ENCODE measurements around the gene MCL1.

The MCL1 gene

GRCh38 chr1:150532860-150533259, 46.5 kb downstream of the MCL1 start:
- no peak for TF ChIP-seq CTCF (IDR thresholded peaks at IDR 0.05)
- Mint-ChIP-seq H3K27me3 (ENCODE audit: low read depth, poor library complexity) (no peaks in the 10 kb centered on the region), H3K4me1 (peaks cover 33% of the 10 kb centered on the region), H3K4me3 (no peak overlapping the region), H3K36me3 (ENCODE audit: low read depth) (no peaks in the 10 kb centered on the region), H3K27ac (peak overlapping the region; percentile 77), H3K9me3 (no peaks in the 10 kb centered on the region)
- DNase-seq: no peak

- Mint-ChIP-seq H3K27ac (peak overlapping the region; percentile 4), H3K4me1 (peaks cover 27% of the 10 kb centered on the region), H3K36me3 (ENCODE audit: low read depth) (no peaks in the 10 kb centered on the region), H3K4me3 (no peak overlapping the region), H3K27me3 (ENCODE audit: low read depth, poor library complexity) (no peaks in the 10 kb centered on the region), H3K9me3 (no peaks in the 10 kb centered on the region)
- DNase-seq: no peak
- no peak for TF ChIP-seq CTCF (IDR thresholded peaks at IDR 0.05)
Observed at GRCh38 chr1:150530491-150531159, 48.8 kb downstream of the MCL1 start.

DNA sequence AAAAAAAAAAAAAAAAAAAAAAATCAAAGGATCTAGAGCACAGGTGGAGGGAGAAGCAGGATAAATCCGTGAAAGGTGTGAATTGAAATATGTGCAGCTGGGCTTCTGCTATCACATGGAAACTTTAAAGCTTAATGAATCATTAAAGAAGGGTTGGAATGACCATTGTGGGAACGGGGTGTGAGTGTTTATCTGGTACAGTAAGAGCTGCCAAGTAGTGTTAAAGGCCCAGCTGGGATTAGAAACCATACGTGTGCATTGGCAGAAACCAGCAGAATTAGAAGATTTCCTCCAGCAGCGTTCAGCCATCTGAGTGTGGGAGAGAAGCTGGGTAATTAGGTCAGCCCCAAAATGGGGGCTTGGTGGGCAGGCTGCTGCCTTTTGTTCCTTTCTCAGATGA, 50.4 kb downstream of the MCL1 start:
- Mint-ChIP-seq H3K27ac (peak overlapping the region; percentile 57), H3K9me3 (no peaks in the 10 kb centered on the region), H3K36me3 (ENCODE audit: low read depth) (no peaks in the 10 kb centered on the region), H3K4me1 (peaks cover 27% of the 10 kb centered on the region), H3K27me3 (ENCODE audit: low read depth, poor library complexity) (no peaks in the 10 kb centered on the region), H3K4me3 (no peak overlapping the region)
- no peak for DNase-seq
- no peak for TF ChIP-seq CTCF (IDR thresholded peaks at IDR 0.05)

- TF ChIP-seq CTCF (IDR thresholded peaks at IDR 0.05): no peak
- no peak overlapping the region for H3K27ac Mint-ChIP-seq
- H3K27me3 Mint-ChIP-seq (ENCODE audit: low read depth, poor library complexity): no peaks in the 10 kb centered on the region
- H3K36me3 Mint-ChIP-seq (ENCODE audit: low read depth): no peaks in the 10 kb centered on the region
- H3K9me3 Mint-ChIP-seq: no peaks in the 10 kb centered on the region
- H3K4me1 Mint-ChIP-seq: peaks cover 28% of the 10 kb centered on the region
- no peak for DNase-seq
- no peak overlapping the region for H3K4me3 Mint-ChIP-seq
Observed at GRCh38 chr1:150528196-150528595, 51.2 kb downstream of the MCL1 start.

DNA sequence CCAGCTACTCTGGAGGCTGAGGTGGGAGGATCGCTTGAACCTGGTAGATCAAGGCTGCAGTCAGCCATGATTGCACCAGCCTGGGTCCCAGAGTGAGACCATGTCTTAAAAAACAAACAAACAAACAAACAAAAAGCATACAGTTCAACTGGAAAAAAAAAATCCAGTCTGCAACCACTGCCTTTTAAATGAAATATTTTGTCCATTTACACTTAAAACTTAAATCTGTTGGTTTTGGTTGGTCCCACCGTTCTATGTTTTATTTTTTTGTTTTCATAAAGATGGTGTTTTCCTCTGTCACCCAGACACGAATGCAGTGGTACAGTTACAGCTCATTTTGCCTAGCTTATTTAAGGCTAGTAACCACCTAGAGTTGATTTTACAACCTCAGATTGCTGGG, 54.1 kb downstream of the MCL1 start:
- H3K4me1 Mint-ChIP-seq: peaks cover 10% of the 10 kb centered on the region
- H3K9me3 Mint-ChIP-seq: no peaks in the 10 kb centered on the region
- no peaks in the 10 kb centered on the region for H3K27me3 Mint-ChIP-seq (ENCODE audit: low read depth, poor library complexity)
- no peak overlapping the region for H3K27ac Mint-ChIP-seq
- no peaks in the 10 kb centered on the region for H3K36me3 Mint-ChIP-seq (ENCODE audit: low read depth)
- no peak for DNase-seq
- no peak for TF ChIP-seq CTCF (IDR thresholded peaks at IDR 0.05)
- no peak overlapping the region for H3K4me3 Mint-ChIP-seq
